Activated naive CD8-positive, alpha-beta T cell treated with anti-CD3 and anti-CD28 coated beads, Interleukin-2, amount 50 U/mL, for 24 hours (primary cell): ENCODE results near the gene CAPN13.
A peak's percentile ranks its signal among the peaks of the same experiment; 100 is the strongest.

Experiments
- ATAC-seq: fragments of 150-1000 bp; cut with Tn5 transposase; one replicate; pipeline ENCODE4 v1.10.0; 2021
- DNase-seq: peaks from one replicate; pipeline ENCODE4 v3.0.0; 2021
- H3K27ac Mint-ChIP-seq: one replicate; pipeline ENCODE4 v1.8.0; 2021; ENCODE audit warnings: mild to moderate bottlenecking, mixed read lengths
- H3K27me3 Mint-ChIP-seq: one replicate; pipeline ENCODE4 v1.8.0; 2021; ENCODE audit warnings: mixed read lengths
- H3K36me3 Mint-ChIP-seq: one replicate; pipeline ENCODE4 v1.8.0; 2021; ENCODE audit warnings: low read depth, mixed read lengths
- H3K4me1 Mint-ChIP-seq: one replicate; pipeline ENCODE4 v1.8.0; 2021; ENCODE audit warnings: mixed read lengths
- H3K4me3 Mint-ChIP-seq: one replicate; pipeline ENCODE4 v1.8.0; 2021; ENCODE audit warnings: mild to moderate bottlenecking, moderate library complexity, mixed read lengths
- H3K9me3 Mint-ChIP-seq: one replicate; pipeline ENCODE4 v1.8.0; 2021; ENCODE audit warnings: mixed read lengths

Gene CAPN13

DNA sequence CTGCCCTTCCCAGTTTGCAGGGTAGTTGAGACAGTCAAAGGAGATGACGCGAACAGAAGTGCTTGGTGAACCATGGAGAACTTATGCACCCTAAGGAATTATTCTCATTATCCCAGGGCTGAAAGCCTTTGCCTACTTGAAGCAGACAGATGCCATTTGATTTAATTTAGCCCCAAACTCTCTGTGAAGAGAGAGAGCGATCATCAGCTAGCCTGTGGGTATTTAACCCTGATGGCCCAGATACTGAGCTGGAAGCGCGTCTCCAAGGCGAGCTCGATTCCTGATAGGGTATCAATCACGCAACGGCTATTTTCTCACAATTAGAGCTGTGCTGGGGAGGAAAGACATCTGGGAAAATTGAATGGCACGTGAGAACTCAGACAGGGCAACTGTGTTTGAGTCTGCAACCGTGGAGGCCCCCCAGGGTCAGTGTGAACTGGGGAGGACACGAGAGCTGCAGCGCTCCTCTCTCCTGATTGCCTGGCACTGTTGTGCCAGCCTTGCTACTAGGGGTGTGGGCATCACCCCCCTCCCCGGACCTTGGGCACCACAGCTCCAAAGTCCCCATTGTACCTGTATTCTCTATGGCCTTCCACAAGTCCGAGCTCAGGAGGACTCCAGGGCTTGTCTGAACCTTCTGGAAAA lies 73.2 kb downstream of the CAPN13 start:
- ATAC-seq (no peak), DNase-seq (no peak)
- Mint-ChIP-seq H3K9me3 (no peaks in the 10 kb centered on the region), H3K27ac (no peak overlapping the region), H3K4me3 (no peak overlapping the region), H3K36me3 (no peaks in the 10 kb centered on the region), H3K4me1 (no peaks in the 10 kb centered on the region), H3K27me3 (no peaks in the 10 kb centered on the region)

DNA sequence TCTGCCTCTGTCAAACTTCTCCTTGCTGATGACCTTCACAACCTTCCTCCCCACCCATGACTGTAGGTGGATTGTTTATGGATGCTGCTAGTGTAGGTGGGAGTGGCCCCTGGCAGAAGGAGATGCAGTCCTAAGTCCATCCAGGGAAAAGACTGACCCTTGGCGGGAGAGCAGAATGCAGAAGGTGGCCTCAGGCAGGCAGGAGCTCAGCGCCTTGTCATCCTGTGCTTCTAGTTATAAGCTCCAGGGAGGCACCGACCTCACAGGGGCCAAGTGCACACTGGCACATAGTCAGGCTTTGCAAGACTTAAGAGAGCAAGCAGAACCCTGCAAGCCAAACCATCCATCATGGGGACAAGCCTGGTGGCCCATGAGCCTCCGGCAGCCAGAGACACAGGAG lies 74.4 kb downstream of the CAPN13 start:
- no peak overlapping the region for H3K4me3 Mint-ChIP-seq
- H3K27me3 Mint-ChIP-seq = no peaks in the 10 kb centered on the region
- no peak for ATAC-seq
- no peaks in the 10 kb centered on the region for H3K9me3 Mint-ChIP-seq
- no peak overlapping the region for H3K27ac Mint-ChIP-seq
- H3K36me3 Mint-ChIP-seq = no peaks in the 10 kb centered on the region
- DNase-seq = no peak
- no peaks in the 10 kb centered on the region for H3K4me1 Mint-ChIP-seq

DNA sequence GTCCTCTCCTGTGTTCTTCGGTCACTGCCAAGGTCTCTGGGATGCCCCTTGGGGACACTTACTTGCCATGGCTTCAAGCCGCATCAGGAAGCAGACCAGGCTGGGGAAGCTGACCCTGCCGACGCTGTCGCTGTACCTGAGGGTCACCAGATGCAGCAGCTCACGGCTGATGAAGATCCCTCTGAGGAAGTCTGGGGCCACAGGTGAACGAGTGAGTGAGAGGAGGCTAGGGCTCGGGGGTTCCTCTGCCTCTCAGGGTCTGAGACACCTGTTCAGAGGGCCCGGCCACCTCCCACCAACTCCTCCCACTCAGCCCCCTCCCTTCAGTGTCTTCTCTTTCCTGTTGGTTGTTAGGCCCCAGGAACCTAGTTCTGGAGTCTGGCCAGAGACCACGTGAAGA lies 74.9 kb downstream of the CAPN13 start:
- Mint-ChIP-seq H3K4me1 (no peaks in the 10 kb centered on the region), H3K4me3 (no peak overlapping the region), H3K9me3 (no peaks in the 10 kb centered on the region), H3K36me3 (no peaks in the 10 kb centered on the region), H3K27ac (no peak overlapping the region), H3K27me3 (peaks cover under 1% of the 10 kb centered on the region)
- no peak for ATAC-seq
- DNase-seq = no peak

DNA sequence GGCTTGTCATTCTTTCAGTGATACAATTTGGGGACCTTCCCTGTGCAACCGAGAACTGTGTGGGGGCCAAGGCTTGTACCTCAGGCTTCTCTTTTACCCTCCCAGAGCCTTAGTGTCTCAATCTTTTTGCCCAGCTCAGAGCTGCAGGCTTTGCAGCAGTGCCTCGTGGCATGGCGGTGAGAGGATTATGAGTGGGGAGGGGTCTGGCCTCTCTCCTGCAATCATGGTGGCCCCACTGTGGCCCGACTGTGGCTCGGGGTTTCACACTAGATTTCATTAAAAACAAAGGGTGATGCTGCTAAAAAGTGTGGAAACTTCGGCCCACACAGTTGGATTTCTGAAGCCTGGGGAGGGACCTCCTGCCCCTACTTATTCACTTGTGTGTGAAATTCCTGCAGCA lies 75.5 kb downstream of the CAPN13 start:
- Mint-ChIP-seq H3K27me3 (peaks cover 5% of the 10 kb centered on the region), H3K4me3 (no peak overlapping the region), H3K9me3 (no peaks in the 10 kb centered on the region), H3K27ac (no peak overlapping the region), H3K36me3 (no peaks in the 10 kb centered on the region), H3K4me1 (no peaks in the 10 kb centered on the region)
- ATAC-seq (no peak), DNase-seq (no peak)

DNA sequence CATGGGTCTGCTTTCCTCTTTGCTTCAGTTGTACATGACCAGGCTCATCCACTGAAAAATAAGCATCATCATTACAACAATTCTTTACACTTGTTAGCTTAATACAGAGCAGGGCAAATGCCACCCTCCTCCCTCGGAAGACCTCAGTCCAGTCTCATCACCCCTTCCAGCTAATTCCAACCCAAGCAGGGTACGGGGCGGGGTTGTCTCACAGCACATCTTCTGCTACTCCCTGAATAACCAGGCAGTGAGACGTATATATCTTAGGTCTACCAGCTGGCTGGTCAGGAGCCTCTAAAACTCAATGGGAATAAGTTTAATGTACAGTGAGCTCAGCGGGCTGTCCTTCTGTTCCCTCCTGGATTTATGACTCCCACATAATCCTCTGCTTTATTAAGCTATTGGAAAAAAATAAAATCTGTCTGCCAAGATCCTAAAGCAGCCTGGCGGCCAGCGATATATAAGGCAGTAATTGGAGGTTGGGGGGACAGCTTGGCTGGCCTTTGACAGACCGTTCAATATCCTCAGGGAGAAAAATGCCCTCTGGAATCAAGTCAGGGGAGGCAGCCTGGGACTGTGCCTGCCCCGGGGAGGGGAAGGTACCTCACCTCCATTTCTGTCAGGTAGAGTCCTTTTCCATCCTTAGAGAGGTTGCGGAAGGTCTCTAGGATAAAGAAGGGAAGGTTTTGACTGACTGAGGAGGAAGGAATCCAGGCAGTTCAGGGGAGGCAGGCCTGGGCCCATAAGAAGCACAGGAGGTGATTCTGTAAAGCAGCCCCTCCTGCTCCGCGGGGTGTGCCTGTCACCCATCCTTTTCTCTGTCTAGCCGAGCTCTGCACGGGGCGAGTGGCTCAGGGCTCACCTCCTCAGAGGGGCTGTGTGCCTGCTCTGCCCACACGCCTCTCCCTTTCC lies 76.3 kb downstream of the CAPN13 start:
- ATAC-seq (no peak), DNase-seq (no peak)
- no peaks in the 10 kb centered on the region for H3K9me3 Mint-ChIP-seq
- H3K36me3 Mint-ChIP-seq = no peaks in the 10 kb centered on the region
- no peak overlapping the region for H3K27ac Mint-ChIP-seq
- no peak overlapping the region for H3K4me3 Mint-ChIP-seq
- peaks cover 5% of the 10 kb centered on the region for H3K27me3 Mint-ChIP-seq
- no peaks in the 10 kb centered on the region for H3K4me1 Mint-ChIP-seq

DNA sequence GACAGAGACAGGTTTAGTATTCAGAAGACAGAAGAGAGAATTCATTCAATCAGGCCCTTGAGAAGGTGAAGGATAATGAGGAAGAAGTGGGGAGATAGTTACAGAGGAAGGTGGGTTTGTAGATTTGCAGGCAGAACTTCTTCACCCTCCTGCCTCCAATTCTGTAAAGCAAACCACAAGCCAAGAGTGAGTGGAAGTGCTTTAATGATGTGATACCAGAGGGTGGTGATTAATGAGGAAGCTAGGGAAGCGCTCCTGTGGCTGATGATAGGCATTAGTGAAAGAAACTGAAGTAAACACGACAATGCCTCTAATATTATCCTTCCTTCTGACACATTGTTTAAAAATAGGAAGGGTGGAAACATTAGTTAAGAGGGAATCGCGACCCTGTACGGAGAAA lies 78.2 kb downstream of the CAPN13 start:
- H3K36me3 Mint-ChIP-seq = no peaks in the 10 kb centered on the region
- no peak overlapping the region for H3K27ac Mint-ChIP-seq
- no peaks in the 10 kb centered on the region for H3K4me1 Mint-ChIP-seq
- H3K27me3 Mint-ChIP-seq = peaks cover 7% of the 10 kb centered on the region
- no peak for ATAC-seq
- no peak overlapping the region for H3K4me3 Mint-ChIP-seq
- no peaks in the 10 kb centered on the region for H3K9me3 Mint-ChIP-seq
- DNase-seq = no peak

- H3K4me3 Mint-ChIP-seq = no peak overlapping the region
- no peak for DNase-seq
- no peaks in the 10 kb centered on the region for H3K4me1 Mint-ChIP-seq
- no peaks in the 10 kb centered on the region for H3K9me3 Mint-ChIP-seq
- H3K27me3 Mint-ChIP-seq = peaks cover 11% of the 10 kb centered on the region
- no peak for ATAC-seq
- H3K36me3 Mint-ChIP-seq = no peaks in the 10 kb centered on the region
- no peak overlapping the region for H3K27ac Mint-ChIP-seq
Observed at GRCh38 chr2:30722936-30723725, 84.1 kb downstream of the CAPN13 start.

- Mint-ChIP-seq H3K4me1 (no peaks in the 10 kb centered on the region), H3K4me3 (no peak overlapping the region), H3K27ac (no peak overlapping the region), H3K36me3 (no peaks in the 10 kb centered on the region), H3K9me3 (no peaks in the 10 kb centered on the region), H3K27me3 (peaks cover 7% of the 10 kb centered on the region)
- ATAC-seq (no peak), DNase-seq (no peak)
Observed at GRCh38 chr2:30721668-30722647, 85.3 kb downstream of the CAPN13 start.

- DNase-seq = no peak
- no peak overlapping the region for H3K4me3 Mint-ChIP-seq
- no peaks in the 10 kb centered on the region for H3K36me3 Mint-ChIP-seq
- H3K9me3 Mint-ChIP-seq = no peaks in the 10 kb centered on the region
- ATAC-seq = no peak
- H3K27me3 Mint-ChIP-seq = peaks cover 9% of the 10 kb centered on the region
- no peaks in the 10 kb centered on the region for H3K4me1 Mint-ChIP-seq
- no peak overlapping the region for H3K27ac Mint-ChIP-seq
Observed at GRCh38 chr2:30721241-30721640, 86.0 kb downstream of the CAPN13 start.

DNA sequence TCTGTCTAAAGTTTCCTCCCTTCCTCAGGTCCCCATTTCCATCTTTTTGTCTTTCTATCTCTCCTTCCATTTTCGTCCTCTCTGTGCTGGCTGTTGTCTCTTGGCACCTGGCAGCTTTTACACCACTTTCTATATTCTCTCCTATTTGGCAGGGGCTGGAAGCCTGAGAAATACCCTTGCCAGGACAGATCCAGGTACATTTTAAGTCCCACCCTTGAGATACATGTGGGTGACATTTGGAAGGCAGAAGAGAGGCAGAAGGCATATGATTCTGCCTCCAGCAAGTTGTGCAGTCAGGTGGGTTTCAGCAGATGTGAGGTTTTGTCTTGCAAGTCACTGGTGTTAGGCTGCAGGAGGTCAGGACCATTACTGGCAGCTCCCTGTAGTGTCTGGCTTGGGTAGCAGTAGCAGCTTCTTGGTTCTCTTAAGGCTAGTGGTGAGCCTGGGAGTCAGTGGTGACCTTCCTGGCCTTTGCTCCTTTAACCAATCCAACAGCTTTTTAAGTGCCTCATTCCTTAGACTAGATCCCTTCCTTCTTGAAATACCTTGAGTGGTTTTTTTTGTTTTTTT lies 90.1 kb downstream of the CAPN13 start:
- peaks cover 18% of the 10 kb centered on the region for H3K4me1 Mint-ChIP-seq
- H3K36me3 Mint-ChIP-seq = no peaks in the 10 kb centered on the region
- ATAC-seq (no peak), DNase-seq (no peak)
- peaks cover 5% of the 10 kb centered on the region for H3K27me3 Mint-ChIP-seq
- H3K27ac Mint-ChIP-seq = no peak overlapping the region
- H3K4me3 Mint-ChIP-seq = no peak overlapping the region
- H3K9me3 Mint-ChIP-seq = no peaks in the 10 kb centered on the region

GRCh38 chr2:30716123-30716900 lies 90.9 kb downstream of the CAPN13 start:
- Mint-ChIP-seq H3K4me1 (peaks cover 18% of the 10 kb centered on the region), H3K4me3 (no peak overlapping the region), H3K27ac (no peak overlapping the region), H3K36me3 (no peaks in the 10 kb centered on the region), H3K27me3 (peaks cover 5% of the 10 kb centered on the region), H3K9me3 (no peaks in the 10 kb centered on the region)
- ATAC-seq (no peak), DNase-seq (no peak)

DNA sequence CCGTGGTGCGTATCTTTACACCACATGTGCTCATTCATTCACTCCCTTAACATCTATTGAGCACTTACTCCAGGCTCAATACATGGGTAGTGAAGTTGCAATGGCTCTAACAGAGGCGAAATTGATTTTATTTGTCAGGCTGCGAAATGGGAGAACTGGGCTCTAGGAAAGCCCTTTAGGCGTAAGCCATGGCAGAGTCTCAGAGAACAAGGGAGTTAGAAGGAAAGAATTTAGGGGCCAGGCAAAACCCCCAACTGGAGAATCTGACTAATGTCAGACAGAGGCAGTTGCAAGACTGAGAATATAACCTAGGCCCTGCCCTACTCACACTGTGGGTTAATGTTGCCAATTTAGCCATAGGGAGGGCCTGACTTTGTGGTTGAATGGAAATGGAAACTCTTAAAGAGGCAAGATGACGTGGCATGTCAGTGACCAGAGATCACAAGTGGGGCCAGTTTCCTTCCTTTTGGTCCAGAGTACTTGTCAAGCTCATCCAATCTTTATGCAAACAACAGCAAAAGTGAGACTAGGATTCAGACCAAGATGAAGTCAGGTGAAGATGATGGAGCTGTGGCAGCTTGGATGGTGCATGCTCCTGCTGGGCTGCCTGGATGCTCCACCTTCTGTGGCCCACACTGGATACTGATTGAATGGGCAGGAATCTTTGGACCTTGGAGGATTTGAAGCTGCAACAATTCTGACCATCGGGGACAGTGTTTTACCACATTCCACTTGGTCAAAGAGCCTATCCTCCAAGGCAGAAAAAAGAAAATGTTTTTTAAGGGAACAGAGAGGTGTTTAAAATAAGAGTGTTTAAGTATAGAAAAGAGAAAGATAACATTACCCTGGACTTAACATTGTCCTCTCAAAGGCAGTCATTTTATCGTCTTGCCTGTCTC lies 92.2 kb downstream of the CAPN13 start:
- Mint-ChIP-seq H3K4me3 (peak overlapping the region; percentile 26), H3K36me3 (no peaks in the 10 kb centered on the region), H3K4me1 (peaks cover 18% of the 10 kb centered on the region), H3K9me3 (no peaks in the 10 kb centered on the region), H3K27ac (peak overlapping the region; percentile 81), H3K27me3 (peaks cover 5% of the 10 kb centered on the region)
- peak; percentile 81 for ATAC-seq
- DNase-seq = peak; percentile 28
